Keratinocyte (primary cell): ENCODE measurements around the gene LIME1. TPM values are rescaled to one million over a fixed set of nuclear protein-coding genes. Genes with fewer than 3 reads are reported as not detected.

ENCODE experiments used
- DNase-seq: peaks from one replicate; pipeline ENCODE4 v3.0.0-alpha.2; 2011; ENCODE audit warnings: low read depth, missing footprints, low spot score
- FAIRE-seq: peaks from 2 replicates; lab custom pipeline; 2011; peaks lifted over from hg19 to GRCh38; lab: Jason Lieb, UNC
- H2AFZ ChIP-seq: 2 replicates; pipeline ENCODE4 v1.6.0; 2012; ENCODE audit warnings: low read length, control low read depth, inconsistent platforms; ENCODE audit not compliant: control insufficient read depth
- H3K27ac ChIP-seq: 2 replicates; pipeline ENCODE4 v1.5.1; 2011; ENCODE audit warnings: low read length; ENCODE audit not compliant: control insufficient read depth, insufficient read depth
- H3K27me3 ChIP-seq: 3 replicates; pipeline ENCODE4 v1.6.0; 2011; ENCODE audit warnings: low read length; ENCODE audit not compliant: control insufficient read depth, insufficient read depth; ENCODE audit errors: extremely low read depth
- H3K36me3 ChIP-seq, 2 experiments: 2 replicates in 1 of 2; 3 replicates in 1 of 2; pipeline ENCODE4 v1.5.1; 2011; ENCODE audit warnings: low read length in 2 of 2, mild to moderate bottlenecking in 1 of 2; ENCODE audit not compliant: control insufficient read depth in 2 of 2, insufficient read depth in 2 of 2; ENCODE audit errors: extremely low read depth in 1 of 2
- H3K4me1 ChIP-seq: 3 replicates; pipeline ENCODE4 v1.5.1; 2011; ENCODE audit warnings: low read length; ENCODE audit not compliant: control insufficient read depth, insufficient read depth; ENCODE audit errors: extremely low read depth
- H3K4me2 ChIP-seq: 3 replicates; pipeline ENCODE4 v1.6.0; 2011; ENCODE audit warnings: low read depth, low read length; ENCODE audit not compliant: control insufficient read depth, insufficient read depth; ENCODE audit errors: extremely low read depth
- H3K4me3 ChIP-seq, 3 experiments: fragments of 200-600 bp in 1 of 3; sonication (generic) in 1 of 3; 2 replicates in 2 of 3; 3 replicates in 1 of 3; pipeline ENCODE4 v1.5.1; 2011 to 2016; ENCODE audit warnings: low read length in 3 of 3, mild to moderate bottlenecking in 3 of 3, control low read depth in 2 of 3, inconsistent platforms in 1 of 3, low read depth in 1 of 3, mixed read lengths in 1 of 3, mixed run types in 1 of 3, moderate library complexity in 1 of 3; ENCODE audit not compliant: control insufficient read depth in 2 of 3, insufficient read depth in 2 of 3; ENCODE audit errors: extremely low read depth in 1 of 3
- H3K79me2 ChIP-seq: 2 replicates; pipeline ENCODE4 v1.6.0; 2012; ENCODE audit warnings: low read length; ENCODE audit not compliant: control insufficient read depth, insufficient read depth
- H3K9ac ChIP-seq: 3 replicates; pipeline ENCODE4 v1.6.0; 2011; ENCODE audit warnings: low read length; ENCODE audit not compliant: control insufficient read depth, insufficient read depth; ENCODE audit errors: extremely low read depth
- H3K9me1 ChIP-seq: 3 replicates; pipeline ENCODE4 v1.6.0; 2011; ENCODE audit warnings: low read length; ENCODE audit not compliant: control insufficient read depth, insufficient read depth; ENCODE audit errors: extremely low read depth
- H3K9me3 ChIP-seq: 2 replicates; pipeline ENCODE4 v1.5.1; 2012; ENCODE audit warnings: low read depth, low read length; ENCODE audit not compliant: control insufficient read depth
- H4K20me1 ChIP-seq: 3 replicates; pipeline ENCODE4 v1.6.0; 2011; ENCODE audit warnings: low read length; ENCODE audit not compliant: control insufficient read depth, insufficient read depth; ENCODE audit errors: extremely low read depth
- EZH2 ChIP-seq: IDR thresholded peaks from one replicate; pipeline ENCODE4 v1.6.1; 2012; ENCODE audit warnings: inconsistent platforms, mild to moderate bottlenecking, low read length, moderate library complexity
- dilution Hi-C: fragments of 300-500 bp; cut with MboI; formaldehyde crosslinking; loops from one replicate; pipeline ENCODE4 v1.7.0; 2020; ENCODE audit warnings: low sequenced_read_pairs; ENCODE audit not compliant: extremely low pct_ligation_motif_present
- polyA plus RNA-seq, 5 experiments: library from polyadenylated mRNA; depleted of rRNA in 3 of 5; stranded (reverse) in 3 of 5; stranded (forward) in 1 of 5; unstranded in 1 of 5; fragments of >200 nt; gene quantifications; 1 replicate in 1 of 5; 2 replicates in 3 of 5; 3 replicates in 1 of 5; pipeline versions ENCODE4 v1.2.1 to v1.2.3, GENCODE V29; 2011 to 2012; ENCODE audit warnings: missing spikeins in 2 of 5, low read depth in 1 of 5, low replicate concordance in 1 of 5
- TF ChIP-seq, protein P1 (sequence below), 3 experiments: IDR thresholded peaks in 1 of 3; conservative IDR thresholded peaks in 1 of 3; optimal IDR thresholded peaks in 1 of 3; 2 replicates in 2 of 3; 3 replicates in 1 of 3; pipeline versions ENCODE3 to v1.5.1; 2011; ENCODE audit warnings: low read length in 3 of 3, mild to moderate bottlenecking in 3 of 3, moderate library complexity in 2 of 3, control low read depth in 1 of 3, inconsistent platforms in 1 of 3; ENCODE audit not compliant: insufficient read depth in 2 of 3; ENCODE audit errors: extremely low read depth in 1 of 3

LIME1 gene
- polyA plus RNA-seq, 1 donor (not counting 4 experiments of a cell fraction or from before 2014, with no cell fraction given), result 0.75 TPM

DNA sequence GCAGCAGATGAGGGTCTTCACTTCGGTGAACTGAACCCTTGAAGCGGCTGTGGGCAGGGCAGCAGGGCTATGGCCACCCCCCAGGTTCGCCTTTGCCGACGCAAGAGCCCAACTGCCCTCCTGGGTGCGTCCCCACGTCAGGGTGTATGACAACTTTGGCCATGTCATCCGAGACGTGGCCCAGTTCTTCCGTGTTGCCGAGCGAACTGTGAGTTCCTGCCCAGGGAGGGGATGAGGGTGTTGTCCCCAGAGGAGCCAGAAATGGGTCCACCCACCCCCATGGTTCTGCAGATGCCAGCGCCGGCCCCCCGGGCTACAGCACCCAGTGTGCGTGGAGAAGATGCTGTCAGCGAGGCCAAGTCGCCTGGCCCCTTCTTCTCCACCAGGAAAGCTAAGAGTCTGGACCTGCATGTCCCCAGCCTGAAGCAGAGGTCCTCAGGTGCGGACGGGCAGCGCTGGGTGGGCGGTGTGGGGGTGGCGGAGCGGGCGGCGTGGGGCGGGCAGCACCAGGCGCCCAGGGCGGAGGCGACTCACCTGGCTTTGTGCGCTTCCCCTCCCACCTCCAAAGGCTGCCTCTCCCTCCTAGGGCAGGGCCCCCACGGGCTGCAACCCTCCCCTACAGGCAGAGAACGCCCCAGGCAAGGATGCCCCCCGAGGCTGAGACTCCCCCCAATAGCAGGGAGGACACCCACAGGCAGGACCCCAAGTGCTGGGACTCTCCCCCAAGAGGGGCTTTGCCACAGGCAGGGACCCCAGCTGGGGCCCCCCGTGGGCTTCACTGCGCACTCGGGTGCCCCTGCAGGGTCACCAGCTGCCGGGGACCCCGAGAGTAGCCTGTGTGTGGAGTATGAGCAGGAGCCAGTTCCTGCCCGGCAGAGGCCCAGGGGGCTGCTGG, 46.2 kb upstream of the LIME1 start:
- no peak overlapping the region for H3K4me3 ChIP-seq
- no peaks in the 10 kb centered on the region for H3K9me3 ChIP-seq
- DNase-seq (no peak), FAIRE-seq (no peak)
- no peak for TF ChIP-seq EZH2
- TF ChIP-seq, protein P1, sequence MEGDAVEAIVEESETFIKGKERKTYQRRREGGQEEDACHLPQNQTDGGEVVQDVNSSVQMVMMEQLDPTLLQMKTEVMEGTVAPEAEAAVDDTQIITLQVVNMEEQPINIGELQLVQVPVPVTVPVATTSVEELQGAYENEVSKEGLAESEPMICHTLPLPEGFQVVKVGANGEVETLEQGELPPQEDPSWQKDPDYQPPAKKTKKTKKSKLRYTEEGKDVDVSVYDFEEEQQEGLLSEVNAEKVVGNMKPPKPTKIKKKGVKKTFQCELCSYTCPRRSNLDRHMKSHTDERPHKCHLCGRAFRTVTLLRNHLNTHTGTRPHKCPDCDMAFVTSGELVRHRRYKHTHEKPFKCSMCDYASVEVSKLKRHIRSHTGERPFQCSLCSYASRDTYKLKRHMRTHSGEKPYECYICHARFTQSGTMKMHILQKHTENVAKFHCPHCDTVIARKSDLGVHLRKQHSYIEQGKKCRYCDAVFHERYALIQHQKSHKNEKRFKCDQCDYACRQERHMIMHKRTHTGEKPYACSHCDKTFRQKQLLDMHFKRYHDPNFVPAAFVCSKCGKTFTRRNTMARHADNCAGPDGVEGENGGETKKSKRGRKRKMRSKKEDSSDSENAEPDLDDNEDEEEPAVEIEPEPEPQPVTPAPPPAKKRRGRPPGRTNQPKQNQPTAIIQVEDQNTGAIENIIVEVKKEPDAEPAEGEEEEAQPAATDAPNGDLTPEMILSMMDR (optimal IDR thresholded peaks at IDR 0.05 in 1 of 3, IDR thresholded peaks at IDR 0.05 in 1 of 3, conservative IDR thresholded peaks at IDR 0.05 in 1 of 3; ENCODE audit: extremely low read depth in 1 of 3, insufficient read depth in 2 of 3, low read length in 3 of 3), result no peak
- H3K27ac ChIP-seq, result no peak overlapping the region
- H2AFZ ChIP-seq, result no peak overlapping the region
- H3K4me2 ChIP-seq, result no peak overlapping the region
- no peaks in the 10 kb centered on the region for H3K79me2 ChIP-seq
- dilution Hi-C loops, result no loop called here
- H3K9ac ChIP-seq, result no peak overlapping the region
- H3K36me3 ChIP-seq, result no peaks in the 10 kb centered on the region
- no peaks in the 10 kb centered on the region for H3K27me3 ChIP-seq
- H3K4me1 ChIP-seq, result peaks cover 30% of the 10 kb centered on the region
- no peaks in the 10 kb centered on the region for H4K20me1 ChIP-seq
- H3K9me1 ChIP-seq, result no peaks in the 10 kb centered on the region

DNA sequence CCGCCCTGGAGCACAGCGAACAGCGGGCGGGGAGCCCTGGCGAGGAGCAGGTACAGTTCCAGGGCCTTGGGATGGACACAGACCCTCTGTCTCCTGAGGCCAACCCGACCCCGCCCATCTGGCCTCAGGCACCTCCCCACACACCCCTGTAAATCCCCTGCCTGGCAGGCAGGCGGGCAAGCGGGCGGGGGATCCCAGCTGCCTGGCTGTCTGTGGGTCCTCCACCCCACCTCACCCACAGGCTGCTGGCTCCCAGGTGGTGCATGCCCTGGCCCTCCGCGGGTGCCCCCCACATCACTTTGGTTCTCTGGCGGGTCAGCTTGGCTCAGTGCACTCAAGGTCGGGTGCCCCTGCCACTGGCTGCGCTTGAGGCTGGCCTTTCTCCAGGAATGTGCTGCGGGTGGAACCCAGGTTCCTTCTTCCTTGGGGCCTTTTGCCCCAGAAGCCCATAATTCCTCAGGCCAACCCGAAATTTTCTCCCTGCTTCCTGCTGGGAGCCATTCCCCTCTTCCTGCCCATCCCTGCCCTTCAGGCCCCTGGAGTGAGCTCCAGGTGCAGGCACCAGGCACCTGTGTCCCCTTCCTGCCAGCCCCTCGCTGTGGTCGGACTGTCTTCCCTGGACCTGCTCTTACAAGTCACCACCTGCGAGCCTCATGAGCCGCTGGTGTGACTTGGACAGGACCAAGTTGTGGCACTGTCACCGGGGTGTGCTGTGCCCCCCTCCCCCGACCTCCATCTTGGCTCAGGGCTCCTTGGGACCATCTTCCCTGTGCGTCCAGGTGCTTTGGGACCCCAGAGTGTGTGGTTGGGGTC, 45.4 kb upstream of the LIME1 start:
- H3K27ac ChIP-seq, result no peak overlapping the region
- peaks cover 38% of the 10 kb centered on the region for H3K4me1 ChIP-seq

More for the DNA sequence above, 45.4 kb upstream of the LIME1 start:
- Histone ChIP-seq H3K9me1 (no peaks in the 10 kb centered on the region), H3K9ac (no peak overlapping the region), H3K27me3 (no peaks in the 10 kb centered on the region), H3K4me3 (no peak overlapping the region), H2AFZ (no peak overlapping the region), H3K4me2 (peak overlapping the region; percentile 32), H4K20me1 (no peaks in the 10 kb centered on the region), H3K79me2 (no peaks in the 10 kb centered on the region), H3K36me3 (no peaks in the 10 kb centered on the region), H3K9me3 (no peaks in the 10 kb centered on the region)
- TF ChIP-seq EZH2, result no peak
- TF ChIP-seq, protein P1 (optimal IDR thresholded peaks at IDR 0.05 in 1 of 3, IDR thresholded peaks at IDR 0.05 in 1 of 3, conservative IDR thresholded peaks at IDR 0.05 in 1 of 3; ENCODE audit: extremely low read depth in 1 of 3, insufficient read depth in 2 of 3, low read length in 3 of 3), result no peak
- dilution Hi-C loops, result no loop called here
- peak; percentile 52 for FAIRE-seq
- DNase-seq, result no peak
